Measurements from ENCODE around the gene SYNDIG1L.
"Not testable (repeated sequence)": the region's sequence is repeated elsewhere in the genome, so short reads cannot be mapped to it uniquely, and the experiment has no call there.

The SYNDIG1L gene

GRCh38 chr14:74381571-74381970 is 44.4 kb downstream of the SYNDIG1L start:
- H4K8ac ChIP-seq (ENCODE audit: low read depth, low read length); H3K14ac ChIP-seq (ENCODE audit: low read length); H2BK5ac ChIP-seq (ENCODE audit: low read length); H3K4me2 ChIP-seq (ENCODE audit: insufficient read depth, low read length, poor library complexity, severe bottlenecking); H3K9ac ChIP-seq (ENCODE audit: low read depth, low read length, poor library complexity); H3K27me3 ChIP-seq (ENCODE audit: control insufficient read depth in 3 of 3, insufficient read depth in 3 of 3, low read depth in 1 of 3, low read length in 3 of 3); H2BK15ac ChIP-seq (ENCODE audit: low read length); H3K23ac ChIP-seq (ENCODE audit: low read depth, low read length, poor library complexity); H3K4ac ChIP-seq (ENCODE audit: low read length); H2BK12ac ChIP-seq (ENCODE audit: low read length); H3K18ac ChIP-seq (ENCODE audit: low read length); H3K4me3 ChIP-seq (ENCODE audit: low read length in 2 of 2); H4K91ac ChIP-seq (ENCODE audit: low read depth, low read length, poor library complexity); DNase-seq (ENCODE audit: low spot score); H2BK120ac ChIP-seq (ENCODE audit: low read depth, low read length); H2AFZ ChIP-seq (ENCODE audit: low read length); H3K27ac ChIP-seq (replicated peaks; ENCODE audit: low read length); H3K9me3 ChIP-seq (replicated peaks in 1 of 2; ENCODE audit: control insufficient read depth in 2 of 2, insufficient read depth in 1 of 2, low read depth in 1 of 2, low read length in 2 of 2); H2AK5ac ChIP-seq (ENCODE audit: low read depth, low read length); H3K79me1 ChIP-seq (ENCODE audit: low read depth, low read length); H3K4me1 ChIP-seq (ENCODE audit: control insufficient read depth in 2 of 2, insufficient read depth in 1 of 2, low read depth in 1 of 2, low read length in 2 of 2); H3K36me3 ChIP-seq (replicated peaks in 1 of 2; ENCODE audit: control insufficient read depth in 2 of 2, insufficient read depth in 2 of 2, low read length in 2 of 2): not testable (repeated sequence)
- no CpG with 5 or more reads among the region's 10 CpGs for WGBS, 2 donors (ENCODE audit: extremely low coverage in 2 of 2, insufficient read length in 2 of 2, insufficient replicate concordance in 1 of 2)

GRCh38 chr14:74380845-74381244 is 45.2 kb downstream of the SYNDIG1L start:
- WGBS, 2 donors (ENCODE audit: extremely low coverage in 2 of 2, insufficient read length in 2 of 2, insufficient replicate concordance in 1 of 2): no CpG with 5 or more reads among the region's 13 CpGs
- H3K27ac ChIP-seq (replicated peaks; ENCODE audit: low read length): no peak overlapping the region
- no peak overlapping the region for H2AFZ ChIP-seq (ENCODE audit: low read length)
- H2BK120ac ChIP-seq (ENCODE audit: low read depth, low read length): no peak overlapping the region
- no peak overlapping the region for H3K4me3 ChIP-seq (ENCODE audit: low read length in 2 of 2)
- H3K18ac ChIP-seq (ENCODE audit: low read length): no peak overlapping the region
- no peak overlapping the region for H3K4me2 ChIP-seq (ENCODE audit: insufficient read depth, low read length, poor library complexity, severe bottlenecking)
- H2BK5ac ChIP-seq (ENCODE audit: low read length): no peak overlapping the region
- H4K8ac ChIP-seq (ENCODE audit: low read depth, low read length): peak overlapping the region; percentile 65
- no peak overlapping the region for H3K4ac ChIP-seq (ENCODE audit: low read length)
- H3K23ac ChIP-seq (ENCODE audit: low read depth, low read length, poor library complexity): no peak overlapping the region
- no peaks in the 10 kb centered on the region for H3K36me3 ChIP-seq (replicated peaks in 1 of 2; ENCODE audit: control insufficient read depth in 2 of 2, insufficient read depth in 2 of 2, low read length in 2 of 2)
- DNase-seq (ENCODE audit: low spot score): no peak
- no peaks in the 10 kb centered on the region for H3K9me3 ChIP-seq (replicated peaks in 1 of 2; ENCODE audit: control insufficient read depth in 2 of 2, insufficient read depth in 1 of 2, low read depth in 1 of 2, low read length in 2 of 2)
- no peak overlapping the region for H4K91ac ChIP-seq (ENCODE audit: low read depth, low read length, poor library complexity)
- H2BK15ac ChIP-seq (ENCODE audit: low read length): no peak overlapping the region
- no peak overlapping the region for H2AK5ac ChIP-seq (ENCODE audit: low read depth, low read length)
- H3K14ac ChIP-seq (ENCODE audit: low read length): no peak overlapping the region
- H3K27me3 ChIP-seq (ENCODE audit: control insufficient read depth in 3 of 3, insufficient read depth in 3 of 3, low read depth in 1 of 3, low read length in 3 of 3): no peaks in the 10 kb centered on the region
- H3K79me1 ChIP-seq (ENCODE audit: low read depth, low read length): no peaks in the 10 kb centered on the region
- H3K4me1 ChIP-seq (ENCODE audit: control insufficient read depth in 2 of 2, insufficient read depth in 1 of 2, low read depth in 1 of 2, low read length in 2 of 2): no peaks in the 10 kb centered on the region
- no peak overlapping the region for H3K9ac ChIP-seq (ENCODE audit: low read depth, low read length, poor library complexity)
- H2BK12ac ChIP-seq (ENCODE audit: low read length): no peak overlapping the region

GRCh38 chr14:74380172-74380571 is 45.8 kb downstream of the SYNDIG1L start:
- WGBS, 2 donors (ENCODE audit: extremely low coverage in 2 of 2, insufficient read length in 2 of 2, insufficient replicate concordance in 1 of 2): no CpG with 5 or more reads among the region's 9 CpGs
- Histone ChIP-seq H4K8ac (ENCODE audit: low read depth, low read length) (no peak overlapping the region), H3K18ac (ENCODE audit: low read length) (no peak overlapping the region), H3K9ac (ENCODE audit: low read depth, low read length, poor library complexity) (no peak overlapping the region), H3K4ac (ENCODE audit: low read length) (no peak overlapping the region), H3K4me3 (ENCODE audit: low read length in 2 of 2) (no peak overlapping the region), H3K4me1 (ENCODE audit: control insufficient read depth in 2 of 2, insufficient read depth in 1 of 2, low read depth in 1 of 2, low read length in 2 of 2) (no peaks in the 10 kb centered on the region), H2AK5ac (ENCODE audit: low read depth, low read length) (no peak overlapping the region), H4K91ac (ENCODE audit: low read depth, low read length, poor library complexity) (no peak overlapping the region), H2BK5ac (ENCODE audit: low read length) (no peak overlapping the region), H3K27me3 (ENCODE audit: control insufficient read depth in 3 of 3, insufficient read depth in 3 of 3, low read depth in 1 of 3, low read length in 3 of 3) (no peaks in the 10 kb centered on the region), H2BK15ac (ENCODE audit: low read length) (no peak overlapping the region), H3K23ac (ENCODE audit: low read depth, low read length, poor library complexity) (no peak overlapping the region), H3K79me1 (ENCODE audit: low read depth, low read length) (no peaks in the 10 kb centered on the region), H3K36me3 (replicated peaks in 1 of 2; ENCODE audit: control insufficient read depth in 2 of 2, insufficient read depth in 2 of 2, low read length in 2 of 2) (no peaks in the 10 kb centered on the region), H3K14ac (ENCODE audit: low read length) (no peak overlapping the region), H3K4me2 (ENCODE audit: insufficient read depth, low read length, poor library complexity, severe bottlenecking) (no peak overlapping the region), H2BK120ac (ENCODE audit: low read depth, low read length) (no peak overlapping the region), H3K27ac (replicated peaks; ENCODE audit: low read length) (no peak overlapping the region), H2AFZ (ENCODE audit: low read length) (no peak overlapping the region), H3K9me3 (replicated peaks in 1 of 2; ENCODE audit: control insufficient read depth in 2 of 2, insufficient read depth in 1 of 2, low read depth in 1 of 2, low read length in 2 of 2) (no peaks in the 10 kb centered on the region), H2BK12ac (ENCODE audit: low read length) (no peak overlapping the region)
- no peak for DNase-seq (ENCODE audit: low spot score)

- no peak overlapping the region for H3K27ac ChIP-seq (replicated peaks; ENCODE audit: low read length)
- no peaks in the 10 kb centered on the region for H3K36me3 ChIP-seq (replicated peaks in 1 of 2; ENCODE audit: control insufficient read depth in 2 of 2, insufficient read depth in 2 of 2, low read length in 2 of 2)
- H2BK5ac ChIP-seq (ENCODE audit: low read length): peak overlapping the region; percentile 13
- peaks cover 0 to 3% (median 0%) of the 10 kb centered on the region in 3 experiments for H3K27me3 ChIP-seq (ENCODE audit: control insufficient read depth in 3 of 3, insufficient read depth in 3 of 3, low read depth in 1 of 3, low read length in 3 of 3)
- H3K79me1 ChIP-seq (ENCODE audit: low read depth, low read length): no peaks in the 10 kb centered on the region
- H2BK15ac ChIP-seq (ENCODE audit: low read length): no peak overlapping the region
- H2AFZ ChIP-seq (ENCODE audit: low read length): no peak overlapping the region
- H4K91ac ChIP-seq (ENCODE audit: low read depth, low read length, poor library complexity): no peak overlapping the region
- no peak overlapping the region for H3K18ac ChIP-seq (ENCODE audit: low read length)
- H2BK120ac ChIP-seq (ENCODE audit: low read depth, low read length): no peak overlapping the region
- peak overlapping the region in 1 of 2 donors; percentile 29 for H3K4me3 ChIP-seq (ENCODE audit: low read length in 2 of 2)
- no peaks in the 10 kb centered on the region for H3K9me3 ChIP-seq (replicated peaks in 1 of 2; ENCODE audit: control insufficient read depth in 2 of 2, insufficient read depth in 1 of 2, low read depth in 1 of 2, low read length in 2 of 2)
- no peak overlapping the region for H3K4me2 ChIP-seq (ENCODE audit: insufficient read depth, low read length, poor library complexity, severe bottlenecking)
- no peak overlapping the region for H3K23ac ChIP-seq (ENCODE audit: low read depth, low read length, poor library complexity)
- H2AK5ac ChIP-seq (ENCODE audit: low read depth, low read length): peak overlapping the region; percentile 90
- H3K4me1 ChIP-seq (ENCODE audit: control insufficient read depth in 2 of 2, insufficient read depth in 1 of 2, low read depth in 1 of 2, low read length in 2 of 2): peaks cover 0 to 2% of the 10 kb centered on the region in 2 donors
- DNase-seq (ENCODE audit: low spot score): no peak
- peak overlapping the region; percentile 30 for H2BK12ac ChIP-seq (ENCODE audit: low read length)
- H3K4ac ChIP-seq (ENCODE audit: low read length): no peak overlapping the region
- H3K14ac ChIP-seq (ENCODE audit: low read length): peak overlapping the region; percentile 63
- no peak overlapping the region for H3K9ac ChIP-seq (ENCODE audit: low read depth, low read length, poor library complexity)
- no CpG with 5 or more reads among the region's 38 CpGs for WGBS, 2 donors (ENCODE audit: extremely low coverage in 2 of 2, insufficient read length in 2 of 2, insufficient replicate concordance in 1 of 2)
- H4K8ac ChIP-seq (ENCODE audit: low read depth, low read length): no peak overlapping the region
These were observed 47.9 kb downstream of the SYNDIG1L start for GRCh38 chr14:74377976-74378690.
